Endodermal cell (in vitro differentiated cells): ENCODE measurements around the gene HS3ST3A1. TPM values are rescaled to one million over a fixed set of nuclear protein-coding genes. Genes with fewer than 3 reads are reported as not detected.

Experiments
- DNase-seq: peaks from one replicate; pipeline ENCODE4 v3.0.0-alpha.2; 2017
- H3K27ac ChIP-seq: 2 replicates; pipeline ENCODE4 v1.5.1; 2013; ENCODE audit warnings: mild to moderate bottlenecking, low read depth, low read length, moderate library complexity
- H3K27me3 ChIP-seq: 2 replicates; pipeline ENCODE4 v1.6.1; 2013; ENCODE audit warnings: mild to moderate bottlenecking, low read length, moderate library complexity; ENCODE audit not compliant: insufficient read depth, control insufficient read depth, poor library complexity, severe bottlenecking
- H3K36me3 ChIP-seq: 2 replicates; pipeline ENCODE4 v1.7.0; 2013; ENCODE audit warnings: mild to moderate bottlenecking, low read length, moderate library complexity; ENCODE audit not compliant: control insufficient read depth, insufficient read depth
- H3K4me1 ChIP-seq: one replicate; pipeline ENCODE4 v1.7.0; 2013; ENCODE audit warnings: low read length; ENCODE audit not compliant: control insufficient read depth, insufficient read depth
- H3K4me3 ChIP-seq: 2 replicates; pipeline ENCODE4 v1.5.1; 2013; ENCODE audit warnings: mild to moderate bottlenecking, low read length, moderate library complexity
- H3K9ac ChIP-seq: 2 replicates; pipeline ENCODE4 v1.6.1; 2013; ENCODE audit warnings: mild to moderate bottlenecking, low read length, moderate library complexity; ENCODE audit not compliant: poor library complexity, severe bottlenecking; ENCODE audit errors: extremely low read depth
- H3K9me3 ChIP-seq: 2 replicates; pipeline ENCODE4 v1.6.1; 2013; ENCODE audit warnings: mild to moderate bottlenecking, low read length, moderate library complexity; ENCODE audit not compliant: control insufficient read depth
- H3K27ac Mint-ChIP-seq: 2 replicates; pipeline ENCODE4 v1.8.0; 2020; ENCODE audit warnings: mixed read lengths
- H3K27me3 Mint-ChIP-seq: 2 replicates; pipeline ENCODE4 v1.8.0; 2021; ENCODE audit warnings: mild to moderate bottlenecking, mixed read lengths; ENCODE audit not compliant: insufficient read depth
- H3K36me3 Mint-ChIP-seq: 2 replicates; pipeline ENCODE4 v1.8.0; 2020; ENCODE audit warnings: low read depth, mixed read lengths
- H3K4me1 Mint-ChIP-seq: 2 replicates; pipeline ENCODE4 v1.8.0; 2020; ENCODE audit warnings: mixed read lengths
- H3K4me3 Mint-ChIP-seq: 2 replicates; pipeline ENCODE4 v1.8.0; 2020; ENCODE audit warnings: mild to moderate bottlenecking, moderate library complexity, mixed read lengths
- H3K9me3 Mint-ChIP-seq: 2 replicates; pipeline ENCODE4 v1.8.0; 2020; ENCODE audit warnings: mild to moderate bottlenecking, mixed read lengths
- WGBS, 2 experiments: methylation state at CpG; one replicate each; pipeline versions ENCODE4 v1.1.5 to v1.1.7; 2013; ENCODE audit warnings: missing lambda C conversion rate in 2 of 2, mixed read lengths in 1 of 2; ENCODE audit not compliant: insufficient coverage in 1 of 2, insufficient read length in 1 of 2; 5-methylcytosine and 5-hydroxymethylcytosine counted together
- total RNA-seq, 2 donors: library from RNA; stranded (reverse); fragmentation: NEBNext Ultra II Directional in 1 of 2; extraction: Animal tissue kit (Norgen Biotek cat#: 25700) in 1 of 2; gene quantifications; 2 replicates in 1 of 2; 3 replicates in 1 of 2; pipeline ENCODE4 v1.2.1, GENCODE V29; 2021
- TF ChIP-seq, protein P1 (sequence below): fragments of 200-600 bp; sonication (generic); conservative IDR thresholded peaks from 2 replicates; pipeline ENCODE4 v1.5.0; 2021; ENCODE audit warnings: antibody characterized with exemption, mild to moderate bottlenecking

HS3ST3A1 gene
- total RNA-seq, 2 donors from 2014 or later, result 1.9 to 2.4 TPM

DNA sequence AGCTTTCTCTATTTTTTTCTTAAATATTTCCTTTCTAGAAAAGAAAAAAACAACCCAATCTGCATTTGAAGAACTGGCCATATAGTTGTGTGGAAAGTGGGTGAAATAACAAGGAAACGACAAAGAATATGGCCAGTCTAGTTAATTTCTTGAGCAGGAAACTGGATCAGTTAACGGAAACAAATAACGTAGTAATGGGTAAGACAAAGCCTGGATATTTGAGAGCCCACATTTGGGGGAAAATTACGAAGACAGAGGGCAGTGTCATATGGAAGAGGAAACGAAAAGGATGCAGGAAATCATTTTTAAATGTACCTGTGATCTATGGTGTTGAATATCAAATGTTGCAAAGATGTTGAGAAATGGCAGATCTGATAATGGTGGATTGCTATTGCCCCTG, 78.6 kb downstream of the HS3ST3A1 start:
- TF ChIP-seq, protein P1, sequence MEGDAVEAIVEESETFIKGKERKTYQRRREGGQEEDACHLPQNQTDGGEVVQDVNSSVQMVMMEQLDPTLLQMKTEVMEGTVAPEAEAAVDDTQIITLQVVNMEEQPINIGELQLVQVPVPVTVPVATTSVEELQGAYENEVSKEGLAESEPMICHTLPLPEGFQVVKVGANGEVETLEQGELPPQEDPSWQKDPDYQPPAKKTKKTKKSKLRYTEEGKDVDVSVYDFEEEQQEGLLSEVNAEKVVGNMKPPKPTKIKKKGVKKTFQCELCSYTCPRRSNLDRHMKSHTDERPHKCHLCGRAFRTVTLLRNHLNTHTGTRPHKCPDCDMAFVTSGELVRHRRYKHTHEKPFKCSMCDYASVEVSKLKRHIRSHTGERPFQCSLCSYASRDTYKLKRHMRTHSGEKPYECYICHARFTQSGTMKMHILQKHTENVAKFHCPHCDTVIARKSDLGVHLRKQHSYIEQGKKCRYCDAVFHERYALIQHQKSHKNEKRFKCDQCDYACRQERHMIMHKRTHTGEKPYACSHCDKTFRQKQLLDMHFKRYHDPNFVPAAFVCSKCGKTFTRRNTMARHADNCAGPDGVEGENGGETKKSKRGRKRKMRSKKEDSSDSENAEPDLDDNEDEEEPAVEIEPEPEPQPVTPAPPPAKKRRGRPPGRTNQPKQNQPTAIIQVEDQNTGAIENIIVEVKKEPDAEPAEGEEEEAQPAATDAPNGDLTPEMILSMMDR, result no peak
- H3K4me1 Mint-ChIP-seq, result peaks cover 7% of the 10 kb centered on the region
- no peaks in the 10 kb centered on the region for H3K9me3 ChIP-seq
- no peak overlapping the region for H3K27ac Mint-ChIP-seq
- H3K4me1 ChIP-seq, result no peaks in the 10 kb centered on the region
- no peak overlapping the region for H3K27ac ChIP-seq
- WGBS, 2 experiments, result 93 to 94% methylated on average over 3 to 5 of the region's 5 CpGs
- no peak overlapping the region for H3K4me3 Mint-ChIP-seq
- no peaks in the 10 kb centered on the region for H3K36me3 Mint-ChIP-seq
- no peaks in the 10 kb centered on the region for H3K27me3 Mint-ChIP-seq
- H3K27me3 ChIP-seq, result no peaks in the 10 kb centered on the region
- H3K9me3 Mint-ChIP-seq, result no peaks in the 10 kb centered on the region
- H3K9ac ChIP-seq, result no peak overlapping the region
- DNase-seq, result no peak
- no peak overlapping the region for H3K4me3 ChIP-seq
- H3K36me3 ChIP-seq, result no peaks in the 10 kb centered on the region

DNA sequence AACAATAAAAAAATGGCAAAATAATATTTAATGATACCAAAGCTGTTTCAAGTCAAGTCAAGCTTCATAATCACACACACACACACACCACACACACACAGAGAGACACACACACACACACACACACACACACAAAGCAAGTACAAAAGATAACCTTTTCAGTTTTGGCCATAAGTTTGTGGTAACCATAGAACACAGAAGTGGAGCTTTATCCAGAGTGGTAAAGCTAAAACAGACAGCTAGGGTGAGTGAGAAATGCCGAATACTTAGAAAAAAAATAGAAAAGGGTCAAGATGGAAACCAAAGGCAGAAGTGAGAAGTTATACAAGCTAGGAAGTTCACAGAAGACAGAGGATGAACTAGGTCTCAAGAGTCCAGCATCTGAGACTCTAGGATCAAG, 79.0 kb downstream of the HS3ST3A1 start:
- Histone ChIP-seq H3K27ac (no peak overlapping the region), H3K36me3 (no peaks in the 10 kb centered on the region), H3K4me3 (no peak overlapping the region), H3K9me3 (no peaks in the 10 kb centered on the region), H3K9ac (no peak overlapping the region), H3K4me1 (no peaks in the 10 kb centered on the region), H3K27me3 (no peaks in the 10 kb centered on the region)
- peaks cover 7% of the 10 kb centered on the region for H3K4me1 Mint-ChIP-seq
- no peak for DNase-seq
- H3K27ac Mint-ChIP-seq, result no peak overlapping the region
- 88 to 100% methylated on average over 1 of the region's 1 CpG for WGBS, 2 experiments
- H3K9me3 Mint-ChIP-seq, result no peaks in the 10 kb centered on the region
- TF ChIP-seq, protein P1, result no peak
- H3K4me3 Mint-ChIP-seq, result no peak overlapping the region
- no peaks in the 10 kb centered on the region for H3K27me3 Mint-ChIP-seq
- H3K36me3 Mint-ChIP-seq, result no peaks in the 10 kb centered on the region

DNA sequence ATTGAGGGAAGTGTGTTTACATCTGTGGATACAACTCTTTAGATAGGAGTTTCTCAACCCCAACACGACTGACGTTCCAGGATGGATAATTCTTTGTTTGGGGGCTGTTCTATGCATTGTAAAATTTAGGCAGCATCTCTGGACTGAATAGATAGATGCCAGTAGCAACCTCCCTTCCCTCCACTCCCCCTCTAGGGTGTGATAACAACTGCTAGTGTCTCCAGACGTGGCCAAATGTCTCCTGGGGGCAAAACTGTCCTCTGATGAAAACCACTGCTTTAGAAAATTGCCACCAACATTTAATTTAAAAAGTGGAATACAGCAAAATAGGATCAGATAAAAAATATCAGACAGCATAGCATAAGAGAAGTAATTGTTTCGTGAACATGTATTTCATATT, 79.9 kb downstream of the HS3ST3A1 start:
- H3K9me3 ChIP-seq, result no peaks in the 10 kb centered on the region
- H3K4me3 ChIP-seq, result no peak overlapping the region
- H3K36me3 Mint-ChIP-seq, result no peaks in the 10 kb centered on the region
- no peaks in the 10 kb centered on the region for H3K27me3 ChIP-seq
- no peak overlapping the region for H3K27ac ChIP-seq
- H3K4me1 Mint-ChIP-seq, result no peaks in the 10 kb centered on the region
- WGBS, 2 experiments, result 90% methylated on average over 4 of the region's 4 CpGs; no CpG with 5 or more reads in 1 of the 2 experiments
- no peak for DNase-seq
- no peaks in the 10 kb centered on the region for H3K4me1 ChIP-seq
- H3K9me3 Mint-ChIP-seq, result no peaks in the 10 kb centered on the region
- H3K27ac Mint-ChIP-seq, result no peak overlapping the region
- no peaks in the 10 kb centered on the region for H3K27me3 Mint-ChIP-seq
- TF ChIP-seq, protein P1, result no peak
- no peaks in the 10 kb centered on the region for H3K36me3 ChIP-seq
- no peak overlapping the region for H3K4me3 Mint-ChIP-seq
- no peak overlapping the region for H3K9ac ChIP-seq
